IPS-18c (cell line): ENCODE measurements around the gene ADAMTS17.

Experiments used
- H3K4me3 ChIP-seq: 2 replicates; pipeline ENCODE4 v1.7.0; 2013; ENCODE audit warnings: low read depth, mild to moderate bottlenecking, low read length, moderate library complexity; ENCODE audit not compliant: insufficient read depth
- H3K9me3 ChIP-seq: one replicate; pipeline ENCODE4 v1.6.1; 2013; ENCODE audit warnings: mild to moderate bottlenecking, low read length, moderate library complexity; ENCODE audit not compliant: control insufficient read depth, insufficient read depth

Gene ADAMTS17

DNA sequence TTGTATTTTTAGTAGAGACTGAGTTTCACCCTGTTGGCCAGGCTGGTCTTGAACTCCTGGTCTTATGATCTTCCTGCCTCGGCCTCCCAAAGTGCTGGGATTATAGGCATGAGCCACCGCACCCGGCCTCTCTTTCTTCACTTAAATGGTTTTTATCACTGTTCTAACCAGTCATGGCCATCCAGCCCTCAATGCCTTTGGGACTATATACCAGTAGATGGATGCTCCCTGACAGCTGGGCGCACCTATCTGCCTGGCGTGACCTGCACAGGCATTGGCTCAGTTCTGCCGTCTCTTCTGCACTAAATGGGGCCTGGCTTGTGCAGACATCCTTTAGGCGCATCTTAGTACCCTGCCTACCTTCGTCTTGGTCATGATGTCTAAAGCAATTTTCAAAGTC lies 233.4 kb downstream of the ADAMTS17 start:
- no peaks in the 10 kb centered on the region for H3K9me3 ChIP-seq
- H3K4me3 ChIP-seq: no peak overlapping the region

DNA sequence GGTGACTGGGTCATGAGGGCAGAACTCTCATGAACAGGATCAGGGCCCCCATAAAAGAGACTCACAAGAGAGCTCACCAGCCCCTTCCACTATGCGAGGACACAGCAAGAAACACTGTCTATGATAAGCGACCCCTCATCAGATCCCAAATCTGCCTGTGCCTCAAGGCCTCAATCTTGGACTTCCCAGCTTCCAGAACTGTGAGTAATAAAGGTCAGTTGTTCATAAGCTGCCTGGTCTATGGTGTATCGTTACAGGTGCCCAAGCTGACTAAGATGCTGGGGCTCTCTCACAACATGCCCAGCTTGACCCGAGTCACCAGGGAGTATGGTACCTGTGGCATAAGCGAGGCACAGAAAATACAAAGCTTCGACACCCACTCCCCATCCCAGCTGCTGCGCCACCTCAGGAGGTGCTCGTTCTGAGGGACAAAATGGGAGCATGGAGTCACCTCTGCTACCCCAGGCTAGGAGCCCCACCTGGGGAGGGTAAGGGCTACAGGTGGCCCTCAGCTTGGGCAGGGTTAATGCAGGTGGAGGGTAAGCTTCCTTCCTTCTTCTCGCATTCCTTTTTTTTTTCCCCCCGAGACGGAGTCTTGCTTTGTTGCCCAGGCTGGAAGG lies 234.1 kb downstream of the ADAMTS17 start:
- Histone ChIP-seq H3K9me3 (peaks cover 2% of the 10 kb centered on the region), H3K4me3 (no peak overlapping the region)

DNA sequence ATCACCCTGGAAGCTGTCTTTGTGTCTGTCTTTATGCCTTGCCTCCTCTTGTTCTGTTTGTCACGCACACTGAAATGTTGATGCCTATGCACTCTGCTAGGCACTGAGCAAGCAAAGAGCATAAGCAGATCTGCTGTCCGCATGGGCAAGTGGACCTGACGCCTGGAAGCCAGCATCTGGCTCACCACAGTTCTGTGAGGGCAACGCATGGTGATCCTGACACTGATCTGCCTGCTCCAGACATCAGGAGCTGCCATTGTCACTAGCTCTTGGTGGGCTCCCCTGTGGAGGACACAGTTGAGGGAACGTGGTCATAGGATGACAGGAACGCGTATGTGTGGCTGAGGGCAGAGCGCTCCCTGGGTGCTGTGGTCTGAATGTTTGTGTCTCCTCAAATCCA lies 234.6 kb downstream of the ADAMTS17 start:
- Histone ChIP-seq H3K4me3 (no peak overlapping the region), H3K9me3 (peaks cover 2% of the 10 kb centered on the region)

DNA sequence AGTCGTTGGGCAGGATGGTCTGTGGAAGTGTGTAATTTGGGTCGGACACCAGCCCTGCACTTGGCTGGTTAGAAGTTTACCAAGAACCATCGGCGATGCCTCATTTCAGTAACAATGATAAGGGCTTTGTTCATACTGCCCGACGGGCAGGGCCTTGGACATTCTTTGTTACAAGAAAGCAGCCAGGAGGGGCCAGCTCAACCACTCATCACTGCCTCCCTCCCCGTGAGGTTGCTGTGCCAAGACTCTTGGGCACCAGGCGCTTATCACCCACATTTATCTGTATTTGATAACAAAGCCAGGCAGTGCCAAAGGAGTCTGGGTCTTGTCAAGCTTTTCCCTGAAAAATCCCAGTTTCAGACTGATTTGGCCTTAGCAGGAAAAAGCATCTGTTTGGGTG lies 235.0 kb downstream of the ADAMTS17 start:
- Histone ChIP-seq H3K9me3 (peaks cover 2% of the 10 kb centered on the region), H3K4me3 (no peak overlapping the region)

DNA sequence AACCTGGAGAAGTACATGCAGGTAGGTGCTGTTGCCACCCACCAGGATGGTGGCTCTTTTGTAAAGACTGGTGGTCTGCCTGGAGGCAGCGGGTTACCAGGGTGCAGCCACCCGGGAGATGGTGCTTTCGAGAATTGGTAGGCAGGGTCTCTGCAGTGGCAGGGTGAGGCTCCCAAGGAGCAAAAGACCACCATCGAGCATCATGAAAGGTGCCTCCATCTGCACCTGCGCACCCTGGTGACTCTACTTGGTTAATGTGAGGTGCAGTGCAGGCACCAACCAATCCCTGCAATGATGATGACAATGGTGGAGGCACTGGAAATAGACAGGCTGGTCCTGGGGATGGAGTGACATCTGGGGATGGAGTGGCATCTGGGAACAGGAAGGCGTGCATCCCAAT lies 236.7 kb downstream of the ADAMTS17 start:
- H3K4me3 ChIP-seq: no peak overlapping the region
- H3K9me3 ChIP-seq: peaks cover 2% of the 10 kb centered on the region

DNA sequence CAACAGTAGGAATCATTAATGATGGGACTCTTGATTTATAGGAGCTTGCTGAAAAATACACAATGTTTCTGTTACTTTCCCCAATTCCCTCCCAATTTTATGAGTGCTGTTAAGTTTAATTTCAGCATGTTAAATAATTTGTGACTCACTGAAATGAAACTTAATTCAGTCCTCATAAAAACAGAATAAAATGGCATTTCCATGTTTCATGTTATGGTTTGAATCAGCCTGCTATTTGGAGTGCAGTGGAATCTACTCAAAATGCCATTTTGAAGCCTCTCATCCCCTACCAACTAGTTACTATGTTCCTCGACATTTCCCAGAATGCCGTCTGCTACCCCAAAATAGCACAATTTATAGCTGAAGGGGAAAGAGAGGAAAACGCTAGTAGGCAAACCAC lies 237.5 kb downstream of the ADAMTS17 start:
- H3K4me3 ChIP-seq: no peak overlapping the region
- peaks cover 2% of the 10 kb centered on the region for H3K9me3 ChIP-seq

DNA sequence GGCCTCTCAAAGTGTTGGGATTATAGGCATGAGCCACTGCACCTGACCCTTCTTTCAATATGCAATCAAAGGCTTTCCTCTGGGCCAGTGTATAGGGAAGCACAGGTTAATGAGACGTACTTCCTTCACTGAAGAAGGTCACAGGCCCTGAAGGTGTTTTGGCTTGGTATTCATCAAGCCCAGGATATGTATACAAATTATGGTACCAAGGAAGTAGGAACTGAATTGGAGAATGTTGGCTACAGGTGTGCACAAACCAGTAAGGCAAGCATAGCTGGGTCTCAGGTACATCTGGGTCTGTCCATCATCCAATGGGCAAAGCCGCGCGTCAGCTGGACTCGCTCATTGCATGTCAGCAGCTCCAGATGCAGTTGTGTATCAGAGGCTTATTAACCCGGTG lies 237.9 kb downstream of the ADAMTS17 start:
- H3K9me3 ChIP-seq: peaks cover 2% of the 10 kb centered on the region
- no peak overlapping the region for H3K4me3 ChIP-seq

DNA sequence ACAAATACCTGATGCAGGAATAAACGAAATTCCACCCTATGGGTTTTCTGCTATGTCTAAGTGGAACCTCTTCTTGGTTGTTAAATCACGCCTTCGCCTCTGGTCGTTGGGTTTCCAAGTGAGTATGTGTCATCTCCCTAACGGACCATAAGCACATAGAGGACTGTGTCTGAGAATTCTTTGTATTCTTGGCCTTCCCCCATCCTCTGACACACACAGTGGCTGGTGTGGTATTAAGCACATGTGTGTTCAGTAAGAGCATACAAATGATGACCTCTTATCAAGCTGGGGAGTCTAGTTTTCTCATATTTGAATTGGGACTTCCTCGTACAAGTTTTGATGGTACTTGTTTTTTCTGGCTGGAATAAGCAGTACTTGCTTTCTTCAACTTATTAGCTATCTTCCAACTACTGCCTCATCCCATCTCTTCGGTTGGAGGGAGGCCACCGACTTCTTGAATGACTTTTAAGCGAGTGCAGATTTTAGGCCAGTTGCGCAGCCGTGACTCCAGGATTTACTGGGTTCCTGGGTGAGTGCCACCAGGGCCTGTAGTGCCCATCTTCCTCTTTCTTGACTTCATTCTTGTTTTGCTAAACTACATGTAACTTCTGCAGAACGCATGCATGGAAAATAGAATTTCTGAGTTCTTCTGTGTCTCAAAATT lies 240.2 kb downstream of the ADAMTS17 start:
- peaks cover 2% of the 10 kb centered on the region for H3K9me3 ChIP-seq
- H3K4me3 ChIP-seq: no peak overlapping the region

DNA sequence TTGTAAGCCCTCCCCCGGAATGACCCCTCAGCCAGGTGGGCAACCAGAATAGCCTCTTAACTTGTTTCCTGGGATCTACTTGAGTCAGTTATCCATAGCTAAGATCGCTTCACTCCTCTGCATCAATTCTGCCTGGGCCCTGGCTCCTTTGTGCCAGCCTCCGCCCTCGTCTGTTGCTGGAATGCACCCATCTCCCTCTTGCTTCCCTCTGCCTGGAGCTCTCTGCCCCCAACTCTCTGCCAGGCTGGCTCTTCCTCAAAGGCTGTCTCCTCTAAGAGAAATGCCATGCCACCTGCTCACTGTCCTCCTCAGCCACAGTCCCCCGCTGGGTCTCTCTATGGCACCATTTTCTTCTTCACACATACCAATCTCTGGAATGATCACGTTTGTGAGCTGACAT lies 240.8 kb downstream of the ADAMTS17 start:
- peaks cover 2% of the 10 kb centered on the region for H3K9me3 ChIP-seq
- H3K4me3 ChIP-seq: no peak overlapping the region

DNA sequence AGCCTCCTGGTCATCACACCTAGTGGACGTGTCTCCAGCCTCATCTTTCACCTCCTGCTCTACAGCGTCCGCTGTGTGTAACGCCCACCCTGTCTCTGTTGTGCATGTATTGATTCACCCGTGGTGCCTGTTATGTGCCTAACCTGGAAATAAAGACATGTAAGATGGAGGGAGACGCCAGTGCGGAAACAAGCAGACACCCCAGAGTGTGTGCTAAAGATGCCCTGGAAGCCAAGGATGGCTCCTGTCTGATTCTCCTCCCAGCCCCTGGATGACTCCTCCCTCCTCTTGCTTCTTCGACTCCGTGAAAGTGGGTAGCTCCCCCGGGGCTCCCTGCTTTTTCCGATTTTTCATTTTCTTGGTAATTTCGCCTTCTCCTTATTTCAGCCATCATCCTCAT lies 241.8 kb downstream of the ADAMTS17 start:
- no peak overlapping the region for H3K4me3 ChIP-seq

DNA sequence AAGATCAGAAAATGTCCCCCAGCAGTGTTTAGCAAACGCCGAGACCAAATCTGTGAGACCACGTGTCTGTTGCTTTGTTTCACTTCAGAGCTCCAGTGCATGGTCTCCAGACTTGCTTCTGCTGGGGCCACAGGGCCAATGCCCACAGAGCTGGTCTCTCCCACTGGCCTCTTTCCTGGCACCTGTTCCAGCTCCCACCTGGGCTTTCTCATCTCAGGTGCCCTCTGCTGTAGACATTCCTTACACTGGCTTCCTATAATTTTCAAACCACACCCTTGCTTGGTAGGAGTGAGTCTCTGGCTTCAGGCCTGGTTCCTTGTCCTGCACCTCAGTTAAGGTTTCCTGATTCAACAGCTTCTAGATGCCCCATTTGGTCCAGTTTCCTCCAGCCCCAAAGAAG lies 243.1 kb downstream of the ADAMTS17 start:
- Histone ChIP-seq H3K9me3 (peaks cover 2% of the 10 kb centered on the region), H3K4me3 (no peak overlapping the region)

More for the DNA sequence above, 241.8 kb downstream of the ADAMTS17 start:
- H3K9me3 ChIP-seq: peaks cover 2% of the 10 kb centered on the region

DNA sequence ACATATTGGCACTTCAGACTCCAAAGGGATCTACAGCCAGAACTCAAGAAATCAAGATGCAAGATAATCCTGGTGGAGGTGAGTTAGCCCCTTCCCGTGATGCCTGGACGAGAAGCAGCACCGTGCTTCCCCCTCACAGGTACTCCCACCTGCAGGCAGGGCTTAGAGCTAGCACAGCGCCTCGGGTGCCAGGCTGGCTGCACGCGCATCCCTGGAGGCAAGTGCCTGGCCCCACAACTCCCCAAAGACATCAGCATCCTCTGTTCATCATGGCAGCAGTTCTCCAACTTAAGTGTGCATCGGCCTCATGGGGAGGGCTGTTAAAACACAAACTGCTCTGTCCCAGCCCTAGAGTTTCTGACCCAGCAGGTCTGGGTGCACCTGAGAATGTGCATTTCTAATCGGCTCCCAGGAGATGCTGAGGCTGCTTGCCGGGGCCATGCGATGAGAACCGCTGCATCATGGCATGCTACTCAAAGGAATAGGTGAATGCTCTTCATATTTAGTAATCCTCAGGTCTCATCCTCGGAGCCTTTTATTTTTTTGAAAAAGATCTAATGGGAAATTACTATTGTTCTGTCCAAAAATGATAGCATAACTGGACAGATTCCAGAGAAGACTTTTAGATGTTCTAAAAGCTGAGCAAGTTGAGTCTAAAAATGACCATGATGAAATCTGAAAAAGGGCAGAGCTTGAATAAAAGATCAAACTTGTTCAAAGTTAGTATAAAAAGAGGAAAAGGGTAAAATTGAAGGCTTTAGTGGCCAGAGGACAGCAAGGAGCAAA lies 244.2 kb downstream of the ADAMTS17 start:
- Histone ChIP-seq H3K4me3 (no peak overlapping the region), H3K9me3 (no peaks in the 10 kb centered on the region)

DNA sequence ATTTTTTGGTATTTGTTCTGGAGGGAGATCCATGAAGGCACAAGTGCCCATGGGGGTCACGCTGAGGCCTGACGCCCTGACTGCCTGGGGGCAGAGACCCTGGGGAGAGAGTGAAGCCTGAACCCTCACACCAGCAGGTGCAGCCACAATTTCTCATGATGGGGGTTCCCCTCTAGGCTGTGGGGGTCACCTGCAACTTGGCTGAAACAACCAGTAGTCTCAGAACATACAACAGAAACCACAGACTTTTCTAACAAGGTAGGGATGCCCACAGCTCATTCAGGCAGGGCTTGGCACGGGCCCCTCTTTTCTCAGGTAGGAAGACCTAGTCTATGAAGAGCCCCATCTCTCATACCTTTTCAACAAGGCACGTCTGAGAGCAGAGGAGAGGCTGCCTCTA lies 245.1 kb downstream of the ADAMTS17 start:
- Histone ChIP-seq H3K4me3 (no peak overlapping the region), H3K9me3 (no peaks in the 10 kb centered on the region)

DNA sequence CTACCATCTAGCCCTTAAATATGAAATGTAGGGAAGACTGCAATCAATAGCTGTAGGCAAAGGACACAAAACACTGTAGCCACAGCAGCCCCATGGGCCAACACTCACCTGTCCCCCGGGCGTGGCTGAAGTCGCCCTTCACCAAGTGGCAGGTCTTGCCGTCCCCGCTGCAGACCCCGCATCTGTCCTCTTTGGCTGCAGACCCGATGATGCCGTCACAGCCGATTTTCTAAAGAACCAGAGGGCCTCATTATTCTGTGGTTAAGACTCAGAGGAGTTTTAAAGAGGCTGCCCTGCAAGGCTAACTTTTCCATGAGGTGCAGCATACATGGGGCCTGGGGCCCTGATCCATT lies 245.6 kb downstream of the ADAMTS17 start:
- H3K4me3 ChIP-seq: no peak overlapping the region
- H3K9me3 ChIP-seq: no peaks in the 10 kb centered on the region

DNA sequence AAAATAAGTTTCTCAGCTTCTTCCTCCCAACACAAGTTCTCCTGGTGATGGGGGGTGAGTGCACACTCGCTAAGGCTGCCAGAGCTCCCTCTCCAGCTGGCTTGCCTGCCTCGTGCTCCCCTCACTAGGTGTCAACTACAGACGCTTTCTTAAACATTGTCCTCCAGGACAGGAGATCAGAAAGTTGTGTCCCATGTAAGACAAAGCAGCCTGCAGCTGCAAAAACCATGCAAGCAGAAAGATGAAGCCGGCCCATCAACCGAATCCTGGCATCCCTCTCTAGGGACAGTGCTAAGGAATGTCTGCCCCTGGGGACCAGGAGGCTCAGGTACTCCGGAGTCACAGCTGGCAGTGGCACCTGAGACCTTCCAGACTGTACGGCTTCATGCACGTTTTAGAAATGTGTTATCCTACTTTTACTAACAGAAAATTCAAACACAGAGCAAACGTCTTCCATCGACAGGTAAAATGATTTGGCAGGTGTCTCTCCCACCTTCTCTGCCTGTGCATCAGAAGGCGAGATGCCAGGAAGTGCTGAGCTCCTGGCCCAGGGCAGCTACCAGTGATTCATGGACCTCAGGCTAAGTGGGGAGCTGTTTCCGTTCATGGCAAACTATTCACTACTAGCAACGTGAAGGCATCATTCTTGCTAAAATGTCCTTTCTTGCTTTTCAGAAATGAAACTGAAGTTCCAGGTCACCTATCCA lies 246.1 kb downstream of the ADAMTS17 start:
- H3K4me3 ChIP-seq: no peak overlapping the region
- H3K9me3 ChIP-seq: no peaks in the 10 kb centered on the region

DNA sequence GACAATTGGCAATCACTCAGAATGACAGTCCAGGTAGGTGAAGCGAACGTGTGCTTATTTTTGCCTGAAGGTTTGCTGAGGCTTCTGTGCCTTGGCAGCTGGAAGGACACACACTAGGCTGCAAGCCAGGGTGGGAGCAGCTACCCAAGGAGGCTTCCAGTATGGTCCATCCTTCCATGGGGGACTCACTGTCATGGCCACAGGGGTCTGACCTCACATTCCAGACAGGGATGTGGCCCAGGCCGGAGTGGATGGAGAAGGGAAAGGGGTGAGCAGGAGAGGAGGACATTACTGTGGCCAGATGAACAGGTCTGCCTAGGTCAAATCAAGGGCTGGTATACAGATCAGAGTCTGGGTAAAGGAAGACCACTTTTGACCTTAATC lies 247.7 kb downstream of the ADAMTS17 start:
- H3K9me3 ChIP-seq: no peaks in the 10 kb centered on the region
- no peak overlapping the region for H3K4me3 ChIP-seq

DNA sequence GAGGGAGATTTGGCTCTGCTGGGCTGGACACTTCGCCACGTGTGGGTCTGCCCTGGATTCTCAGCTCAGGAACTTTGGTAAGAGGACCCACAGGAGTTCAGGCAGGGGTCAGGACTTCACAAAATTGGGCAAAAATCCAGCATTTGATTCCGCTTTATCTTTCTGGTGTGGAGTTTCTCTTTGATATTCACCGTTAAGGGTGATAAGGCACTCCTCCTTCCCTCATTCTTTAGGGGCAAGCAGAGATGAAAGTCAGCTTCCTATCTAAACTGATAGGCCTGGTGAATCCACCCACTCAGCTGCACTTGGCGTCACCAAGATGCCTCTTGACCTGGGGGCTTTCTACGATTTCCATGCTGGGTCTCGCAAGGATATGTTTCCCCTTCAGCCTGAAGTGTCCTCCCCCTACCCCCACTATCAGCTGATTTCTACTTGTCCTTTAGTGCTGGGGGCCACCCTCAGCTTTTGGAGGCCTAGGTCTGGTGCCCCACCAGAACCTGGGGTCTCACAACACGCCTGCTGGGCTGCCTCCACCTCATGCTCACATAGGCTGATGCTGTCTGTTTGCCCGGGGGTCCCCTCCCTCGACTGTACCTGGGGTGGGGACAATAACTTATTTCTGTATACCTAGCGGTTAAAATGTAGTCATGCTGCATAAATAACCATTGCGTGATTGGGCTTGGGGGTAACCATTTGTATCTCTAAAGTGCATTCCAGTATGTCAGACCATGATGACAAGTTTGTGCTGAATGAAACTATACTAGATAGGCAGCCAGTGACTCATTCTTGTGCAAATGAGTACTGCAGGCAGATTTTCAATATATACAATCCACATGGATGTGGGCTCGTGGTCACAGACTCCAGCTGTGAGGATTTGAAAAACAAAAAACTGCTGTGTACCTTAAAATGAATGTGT lies 248.3 kb downstream of the ADAMTS17 start:
- Histone ChIP-seq H3K9me3 (no peaks in the 10 kb centered on the region), H3K4me3 (no peak overlapping the region)
